Measurements from ENCODE around the gene EEF1AKMT3. TPM values are rescaled to one million over a fixed set of nuclear protein-coding genes. Genes with fewer than 3 reads are reported as not detected.
A peak's percentile ranks its signal among the peaks of the same experiment; 100 is the strongest.

The EEF1AKMT3 gene
- total and polyA plus RNA-seq, 9 of the 15 experiments (the other 6 are each of a cell fraction or from before 2014, with no cell fraction given): 4.1 to 17.2 (median 7.9) TPM

DNA sequence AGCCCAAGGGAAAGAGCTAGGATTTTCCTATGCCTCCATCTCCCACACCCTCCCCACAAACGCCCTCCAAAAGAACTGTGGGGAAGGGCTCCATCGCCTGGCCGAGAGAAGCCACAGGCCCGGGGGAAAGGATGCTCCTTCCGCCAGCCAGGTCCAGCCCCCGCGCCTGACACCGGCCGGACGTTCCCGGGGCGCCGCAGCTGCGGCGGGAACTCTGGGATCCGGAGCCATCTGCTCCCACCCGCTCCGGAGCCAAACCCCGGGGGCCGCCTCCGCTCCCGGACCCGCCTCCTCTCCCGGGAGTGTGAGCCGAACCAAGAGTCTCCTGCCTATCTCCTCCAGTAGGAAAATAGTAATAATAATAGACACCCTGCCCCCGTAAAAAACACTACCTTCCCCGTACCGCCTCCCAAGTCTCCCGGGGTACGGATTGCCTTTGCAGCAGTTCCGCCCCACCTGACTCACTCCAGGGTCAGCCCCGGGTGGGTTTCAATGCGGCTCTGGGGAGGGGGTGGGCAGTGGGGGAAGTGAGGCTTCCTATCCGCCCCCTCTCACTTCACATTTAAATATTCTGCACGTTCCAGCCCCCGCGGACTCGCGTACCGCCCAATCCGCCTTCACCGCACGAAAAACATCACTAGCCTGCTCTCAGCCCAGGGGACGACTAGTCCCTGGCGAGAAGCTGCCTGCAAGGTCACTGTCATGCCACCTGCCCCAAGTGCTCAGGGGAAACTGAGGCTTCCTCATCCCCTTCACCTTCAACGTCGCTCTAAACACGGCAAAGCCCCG, 36.3 kb upstream of the EEF1AKMT3 start (continued):
- TF ChIP-seq, protein P1, sequence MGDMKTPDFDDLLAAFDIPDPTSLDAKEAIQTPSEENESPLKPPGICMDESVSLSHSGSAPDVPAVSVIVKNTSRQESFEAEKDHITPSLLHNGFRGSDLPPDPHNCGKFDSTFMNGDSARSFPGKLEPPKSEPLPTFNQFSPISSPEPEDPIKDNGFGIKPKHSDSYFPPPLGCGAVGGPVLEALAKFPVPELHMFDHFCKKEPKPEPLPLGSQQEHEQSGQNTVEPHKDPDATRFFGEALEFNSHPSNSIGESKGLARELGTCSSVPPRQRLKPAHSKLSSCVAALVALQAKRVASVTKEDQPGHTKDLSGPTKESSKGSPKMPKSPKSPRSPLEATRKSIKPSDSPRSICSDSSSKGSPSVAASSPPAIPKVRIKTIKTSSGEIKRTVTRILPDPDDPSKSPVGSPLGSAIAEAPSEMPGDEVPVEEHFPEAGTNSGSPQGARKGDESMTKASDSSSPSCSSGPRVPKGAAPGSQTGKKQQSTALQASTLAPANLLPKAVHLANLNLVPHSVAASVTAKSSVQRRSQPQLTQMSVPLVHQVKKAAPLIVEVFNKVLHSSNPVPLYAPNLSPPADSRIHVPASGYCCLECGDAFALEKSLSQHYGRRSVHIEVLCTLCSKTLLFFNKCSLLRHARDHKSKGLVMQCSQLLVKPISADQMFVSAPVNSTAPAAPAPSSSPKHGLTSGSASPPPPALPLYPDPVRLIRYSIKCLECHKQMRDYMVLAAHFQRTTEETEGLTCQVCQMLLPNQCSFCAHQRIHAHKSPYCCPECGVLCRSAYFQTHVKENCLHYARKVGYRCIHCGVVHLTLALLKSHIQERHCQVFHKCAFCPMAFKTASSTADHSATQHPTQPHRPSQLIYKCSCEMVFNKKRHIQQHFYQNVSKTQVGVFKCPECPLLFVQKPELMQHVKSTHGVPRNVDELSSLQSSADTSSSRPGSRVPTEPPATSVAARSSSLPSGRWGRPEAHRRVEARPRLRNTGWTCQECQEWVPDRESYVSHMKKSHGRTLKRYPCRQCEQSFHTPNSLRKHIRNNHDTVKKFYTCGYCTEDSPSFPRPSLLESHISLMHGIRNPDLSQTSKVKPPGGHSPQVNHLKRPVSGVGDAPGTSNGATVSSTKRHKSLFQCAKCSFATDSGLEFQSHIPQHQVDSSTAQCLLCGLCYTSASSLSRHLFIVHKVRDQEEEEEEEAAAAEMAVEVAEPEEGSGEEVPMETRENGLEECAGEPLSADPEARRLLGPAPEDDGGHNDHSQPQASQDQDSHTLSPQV (IDR thresholded peaks at IDR 0.05): no peak
- no peak for TF ChIP-seq KAT2B (IDR thresholded peaks at IDR 0.05; ENCODE audit: low read depth, low read length)
- TF ChIP-seq, protein P2, sequence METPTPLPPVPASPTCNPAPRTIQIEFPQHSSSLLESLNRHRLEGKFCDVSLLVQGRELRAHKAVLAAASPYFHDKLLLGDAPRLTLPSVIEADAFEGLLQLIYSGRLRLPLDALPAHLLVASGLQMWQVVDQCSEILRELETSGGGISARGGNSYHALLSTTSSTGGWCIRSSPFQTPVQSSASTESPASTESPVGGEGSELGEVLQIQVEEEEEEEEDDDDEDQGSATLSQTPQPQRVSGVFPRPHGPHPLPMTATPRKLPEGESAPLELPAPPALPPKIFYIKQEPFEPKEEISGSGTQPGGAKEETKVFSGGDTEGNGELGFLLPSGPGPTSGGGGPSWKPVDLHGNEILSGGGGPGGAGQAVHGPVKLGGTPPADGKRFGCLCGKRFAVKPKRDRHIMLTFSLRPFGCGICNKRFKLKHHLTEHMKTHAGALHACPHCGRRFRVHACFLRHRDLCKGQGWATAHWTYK (CRISPR knock-in tag; IDR thresholded peaks at IDR 0.05): no peak
- TF ChIP-seq IRF2 (CRISPR knock-in tag; IDR thresholded peaks at IDR 0.05): no peak
- no peak for TF ChIP-seq PTRF (tag; IDR thresholded peaks at IDR 0.05)
- TF ChIP-seq, protein P3, sequence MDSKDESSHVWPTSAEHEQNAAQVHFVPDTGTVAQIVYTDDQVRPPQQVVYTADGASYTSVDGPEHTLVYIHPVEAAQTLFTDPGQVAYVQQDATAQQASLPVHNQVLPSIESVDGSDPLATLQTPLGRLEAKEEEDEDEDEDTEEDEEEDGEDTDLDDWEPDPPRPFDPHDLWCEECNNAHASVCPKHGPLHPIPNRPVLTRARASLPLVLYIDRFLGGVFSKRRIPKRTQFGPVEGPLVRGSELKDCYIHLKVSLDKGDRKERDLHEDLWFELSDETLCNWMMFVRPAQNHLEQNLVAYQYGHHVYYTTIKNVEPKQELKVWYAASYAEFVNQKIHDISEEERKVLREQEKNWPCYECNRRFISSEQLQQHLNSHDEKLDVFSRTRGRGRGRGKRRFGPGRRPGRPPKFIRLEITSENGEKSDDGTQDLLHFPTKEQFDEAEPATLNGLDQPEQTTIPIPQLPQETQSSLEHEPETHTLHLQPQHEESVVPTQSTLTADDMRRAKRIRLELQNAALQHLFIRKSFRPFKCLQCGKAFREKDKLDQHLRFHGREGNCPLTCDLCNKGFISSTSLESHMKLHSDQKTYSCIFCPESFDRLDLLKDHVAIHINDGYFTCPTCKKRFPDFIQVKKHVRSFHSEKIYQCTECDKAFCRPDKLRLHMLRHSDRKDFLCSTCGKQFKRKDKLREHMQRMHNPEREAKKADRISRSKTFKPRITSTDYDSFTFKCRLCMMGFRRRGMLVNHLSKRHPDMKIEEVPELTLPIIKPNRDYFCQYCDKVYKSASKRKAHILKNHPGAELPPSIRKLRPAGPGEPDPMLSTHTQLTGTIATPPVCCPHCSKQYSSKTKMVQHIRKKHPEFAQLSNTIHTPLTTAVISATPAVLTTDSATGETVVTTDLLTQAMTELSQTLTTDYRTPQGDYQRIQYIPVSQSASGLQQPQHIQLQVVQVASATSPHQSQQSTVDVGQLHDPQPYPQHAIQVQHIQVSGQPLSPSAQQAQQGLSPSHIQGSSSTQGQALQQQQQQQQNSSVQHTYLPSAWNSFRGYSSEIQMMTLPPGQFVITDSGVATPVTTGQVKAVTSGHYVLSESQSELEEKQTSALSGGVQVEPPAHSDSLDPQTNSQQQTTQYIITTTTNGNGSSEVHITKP (IDR thresholded peaks at IDR 0.05; ENCODE audit: partially characterized antibody): no peak
- no peak for TF ChIP-seq TGIF2 (CRISPR knock-in tag; IDR thresholded peaks at IDR 0.05)
- no peak for TF ChIP-seq ZNF444 (CRISPR knock-in tag; IDR thresholded peaks at IDR 0.05)
- TF ChIP-seq ZNF121 (CRISPR knock-in tag; conservative IDR thresholded peaks at IDR 0.05): no peak
- TF ChIP-seq ESRRA (IDR thresholded peaks at IDR 0.05; ENCODE audit: borderline replicate concordance, low read depth): 0 out of 2 replicates have a peak, but pooled peaks have one; percentile 24
- TF ChIP-seq, protein P4, sequence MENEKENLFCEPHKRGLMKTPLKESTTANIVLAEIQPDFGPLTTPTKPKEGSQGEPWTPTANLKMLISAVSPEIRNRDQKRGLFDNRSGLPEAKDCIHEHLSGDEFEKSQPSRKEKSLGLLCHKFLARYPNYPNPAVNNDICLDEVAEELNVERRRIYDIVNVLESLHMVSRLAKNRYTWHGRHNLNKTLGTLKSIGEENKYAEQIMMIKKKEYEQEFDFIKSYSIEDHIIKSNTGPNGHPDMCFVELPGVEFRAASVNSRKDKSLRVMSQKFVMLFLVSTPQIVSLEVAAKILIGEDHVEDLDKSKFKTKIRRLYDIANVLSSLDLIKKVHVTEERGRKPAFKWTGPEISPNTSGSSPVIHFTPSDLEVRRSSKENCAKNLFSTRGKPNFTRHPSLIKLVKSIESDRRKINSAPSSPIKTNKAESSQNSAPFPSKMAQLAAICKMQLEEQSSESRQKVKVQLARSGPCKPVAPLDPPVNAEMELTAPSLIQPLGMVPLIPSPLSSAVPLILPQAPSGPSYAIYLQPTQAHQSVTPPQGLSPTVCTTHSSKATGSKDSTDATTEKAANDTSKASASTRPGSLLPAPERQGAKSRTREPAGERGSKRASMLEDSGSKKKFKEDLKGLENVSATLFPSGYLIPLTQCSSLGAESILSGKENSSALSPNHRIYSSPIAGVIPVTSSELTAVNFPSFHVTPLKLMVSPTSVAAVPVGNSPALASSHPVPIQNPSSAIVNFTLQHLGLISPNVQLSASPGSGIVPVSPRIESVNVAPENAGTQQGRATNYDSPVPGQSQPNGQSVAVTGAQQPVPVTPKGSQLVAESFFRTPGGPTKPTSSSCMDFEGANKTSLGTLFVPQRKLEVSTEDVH (IDR thresholded peaks at IDR 0.05; ENCODE audit: low read depth, partially characterized antibody): peak; percentile 52
- no peak for TF ChIP-seq ERF (CRISPR knock-in tag; IDR thresholded peaks at IDR 0.05)
- no peak for TF ChIP-seq SRSF9 (IDR thresholded peaks at IDR 0.05; ENCODE audit: borderline replicate concordance, low read depth, low read length)
- TF ChIP-seq HMG20A (CRISPR knock-in tag; conservative IDR thresholded peaks at IDR 0.05): no peak
- no peak for TF ChIP-seq NFE2 (IDR thresholded peaks at IDR 0.05; ENCODE audit: low read depth)
- TF ChIP-seq PPARD (CRISPR knock-in tag; IDR thresholded peaks at IDR 0.05): no peak

Data from K562 (cell line).